HCT116 (cell line): Measurements from ENCODE around the gene SLC22A4. TPM values are rescaled to one million over a fixed set of nuclear protein-coding genes. Genes with fewer than 3 reads are reported as not detected.

ENCODE experiments used
- ATAC-seq: fragments of 200-7000 bp; cut with Tn5 transposase; 2 replicates; pipeline ENCODE4 v1.9.1; 2020; ENCODE audit warnings: mild to moderate bottlenecking, moderate library complexity
- BruUV-seq: library from RNA; stranded (reverse); fragments of 400-500 nt; replicated peaks from 2 replicates; lab custom pipeline; 2021; lab: Mats Ljungman, UMichigan
- CTCF ChIA-PET: fragments of 300-600 bp; sonication (Branson Sonifier 250); formaldehyde crosslinking; loops from one replicate; lab custom pipeline; 2021; ENCODE audit warnings: antibody characterized with exemption; lab: Charles Lee
- POLR2A ChIA-PET: fragments of 300-600, 350-600 bp; sonication (Branson Sonifier 250); formaldehyde crosslinking; loops from one replicate; lab custom pipeline; 2021; ENCODE audit warnings: antibody characterized with exemption; lab: Charles Lee
- RAD21 ChIA-PET, 2 experiments: fragments of 300-600 bp; sonication (Branson Sonifier 250); formaldehyde crosslinking; loops; one replicate each; lab custom pipeline; 2023; ENCODE audit warnings: low total read pairs in 2 of 2; ENCODE audit not compliant: uncharacterized antibody in 2 of 2, unreplicated experiment in 2 of 2, low non-redundant PET in 1 of 2; lab: Charles Lee
- DNase-seq: peaks from one replicate; pipeline ENCODE4 v3.0.0-alpha.2; 2010; ENCODE audit warnings: low read depth, low spot score
- H2AFZ ChIP-seq: fragments of 200-600 bp; shearing (Covaris generic), sonication (generic); 2 replicates; pipeline ENCODE4 v1.6.1; 2017; ENCODE audit warnings: low read depth, mixed run types, mixed read lengths, antibody characterized with exemption, low read length; ENCODE audit not compliant: poor library complexity, severe bottlenecking
- H3K27ac ChIP-seq: 2 replicates; pipeline ENCODE4 v1.5.1; 2012; ENCODE audit warnings: low read depth, low read length
- H3K27me3 ChIP-seq: fragments of 200-600 bp; sonication (generic); 2 replicates; pipeline ENCODE4 v1.6.1; 2016; ENCODE audit warnings: mixed run types, low read length, mixed read lengths; ENCODE audit not compliant: insufficient read depth
- H3K36me3 ChIP-seq, 2 experiments: fragments of 200-500 bp in 1 of 2; fragments of 200-600 bp in 1 of 2; sonication (Bioruptor generic) in 1 of 2; sonication (generic) in 1 of 2; 2 replicates each; pipeline versions ENCODE4 v1.5.1 to v1.6.1; 2014 to 2016; ENCODE audit warnings: low read length in 2 of 2, inconsistent platforms in 1 of 2, mixed read lengths in 1 of 2, mixed run types in 1 of 2; ENCODE audit not compliant: insufficient read depth in 2 of 2, control insufficient read depth in 1 of 2
- H3K4me1 ChIP-seq, 2 experiments: fragments of 200-600 bp in 1 of 2; sonication (generic) in 1 of 2; 2 replicates each; pipeline versions ENCODE4 v1.5.1 to v1.6.1; 2012 to 2017; ENCODE audit warnings: low read length in 2 of 2, inconsistent platforms in 1 of 2, mild to moderate bottlenecking in 1 of 2, mixed read lengths in 1 of 2, mixed run types in 1 of 2, moderate library complexity in 1 of 2; ENCODE audit not compliant: insufficient read depth in 2 of 2, control insufficient read depth in 1 of 2
- H3K4me2 ChIP-seq: fragments of 200-600 bp; sonication (generic); 2 replicates; pipeline ENCODE4 v1.6.1; 2017; ENCODE audit warnings: mixed run types, low read length, mixed read lengths
- H3K4me3 ChIP-seq, 2 experiments: fragments of 200-600 bp in 1 of 2; sonication (generic) in 1 of 2; replicated peaks in 1 of 2; 2 replicates each; pipeline ENCODE4 v1.5.1; 2011 to 2016; ENCODE audit warnings: low read length in 2 of 2, control low read depth in 1 of 2, low read depth in 1 of 2, mild to moderate bottlenecking in 1 of 2, mixed read lengths in 1 of 2, mixed run types in 1 of 2
- H3K79me2 ChIP-seq: fragments of 200-600 bp; sonication (generic); 2 replicates; pipeline ENCODE4 v1.6.1; 2017; ENCODE audit warnings: mild to moderate bottlenecking, mixed run types, low read length, moderate library complexity, mixed read lengths; ENCODE audit not compliant: insufficient read depth
- H3K9ac ChIP-seq: fragments of 200-600 bp; sonication (generic); 2 replicates; pipeline ENCODE4 v1.6.1; 2016; ENCODE audit warnings: low read length, mixed read lengths
- H3K9me2 ChIP-seq: fragments of 200-600 bp; sonication (generic), shearing (Covaris generic); 2 replicates; pipeline ENCODE4 v1.6.1; 2017; ENCODE audit warnings: mixed run types, mild to moderate bottlenecking, moderate library complexity; ENCODE audit not compliant: insufficient read depth
- H3K9me3 ChIP-seq, 2 experiments: fragments of 200-500 bp in 1 of 2; fragments of 200-600 bp in 1 of 2; sonication (Bioruptor generic) in 1 of 2; sonication (generic) in 1 of 2; 2 replicates each; pipeline ENCODE4 v1.6.1; 2014 to 2017; ENCODE audit warnings: low read length in 2 of 2, mixed read lengths in 2 of 2, inconsistent platforms in 1 of 2, low read depth in 1 of 2, mild to moderate bottlenecking in 1 of 2, mixed run types in 1 of 2, moderate library complexity in 1 of 2; ENCODE audit not compliant: control insufficient read depth in 1 of 2, insufficient read depth in 1 of 2
- H4K20me1 ChIP-seq: fragments of 200-600 bp; sonication (generic), shearing (Covaris generic); 2 replicates; pipeline ENCODE4 v1.6.1; 2017; ENCODE audit warnings: mixed run types, mild to moderate bottlenecking, moderate library complexity; ENCODE audit not compliant: insufficient read depth
- CBX3 ChIP-seq: IDR thresholded peaks from 2 replicates; pipeline ENCODE4 v1.6.1; 2012; ENCODE audit warnings: low read depth
- CEBPB ChIP-seq: IDR thresholded peaks from 2 replicates; pipeline ENCODE4 v1.6.1; 2012; ENCODE audit warnings: low read depth
- EGR1 ChIP-seq: IDR thresholded peaks from 2 replicates; pipeline ENCODE4 v1.6.1; 2012; ENCODE audit warnings: low read depth
- ELF1 ChIP-seq: IDR thresholded peaks from 2 replicates; pipeline ENCODE4 v1.6.1; 2012; ENCODE audit warnings: low read depth, borderline replicate concordance
- EZH2 ChIP-seq: fragments of 200-600 bp; sonication (generic); IDR thresholded peaks from 2 replicates; pipeline ENCODE4 v1.6.1; 2017; ENCODE audit warnings: antibody characterized with exemption, mixed run types
- EZH2phosphoT487 ChIP-seq: fragments of 200-600 bp; IDR thresholded peaks from 2 replicates; pipeline ENCODE4 v1.6.1; 2018; ENCODE audit warnings: antibody characterized with exemption, borderline replicate concordance
- JUND ChIP-seq: IDR thresholded peaks from 2 replicates; pipeline ENCODE4 v1.6.1; 2012
- MAX ChIP-seq: IDR thresholded peaks from 2 replicates; pipeline ENCODE4 v1.6.1; 2012
- POLR2A ChIP-seq: IDR thresholded peaks from 2 replicates; pipeline ENCODE4 v1.7.0; 2011; ENCODE audit warnings: borderline replicate concordance; ENCODE audit not compliant: insufficient read depth, insufficient read length; ENCODE audit errors: extremely low read depth
- POLR2AphosphoS5 ChIP-seq: IDR thresholded peaks from 2 replicates; pipeline ENCODE4 v1.6.1; 2011; ENCODE audit warnings: mild to moderate bottlenecking, low read depth, low read length, moderate library complexity
- RAD21 ChIP-seq: IDR thresholded peaks from 2 replicates; pipeline ENCODE4 v1.6.1; 2012; ENCODE audit warnings: low read depth, mild to moderate bottlenecking
- REST ChIP-seq: IDR thresholded peaks from 2 replicates; pipeline ENCODE4 v1.6.1; 2012; ENCODE audit warnings: low read depth
- SIN3A ChIP-seq: IDR thresholded peaks from 2 replicates; pipeline ENCODE4 v1.6.1; 2012; ENCODE audit warnings: low read depth
- SP1 ChIP-seq: IDR thresholded peaks from 2 replicates; pipeline ENCODE4 v1.6.1; 2012; ENCODE audit warnings: low read depth
- SRF ChIP-seq: IDR thresholded peaks from 2 replicates; pipeline ENCODE4 v1.6.1; 2012; ENCODE audit warnings: low read depth
- TCF7L2 ChIP-seq: IDR thresholded peaks from 2 replicates; pipeline ENCODE4 v1.7.0; 2011; ENCODE audit warnings: borderline replicate concordance, inconsistent platforms; ENCODE audit not compliant: insufficient read depth, insufficient read length; ENCODE audit errors: extremely low read depth
- ZBTB33 ChIP-seq: IDR thresholded peaks from 2 replicates; pipeline ENCODE4 v1.6.1; 2011; ENCODE audit warnings: mild to moderate bottlenecking, low read length, moderate library complexity; ENCODE audit not compliant: insufficient replicate concordance; ENCODE audit errors: extremely low read depth
- ZFX ChIP-seq: fragments of 450-650 bp; IDR thresholded peaks from 2 replicates; pipeline ENCODE4 v1.6.1; 2017
- ZNF274 ChIP-seq: fragments of 200-500 bp; sonication (Bioruptor generic); IDR thresholded peaks from 2 replicates; pipeline ENCODE4 v1.6.1; 2014; ENCODE audit warnings: mild to moderate bottlenecking, low read depth, low read length, inconsistent platforms
- intact Hi-C: fragments of 100-400 bp; cut with micrococcal nuclease; formaldehyde crosslinking; loops from 2 replicates; pipeline ENCODE4 v1.10.0; 2022
- total RNA-seq: library from RNA; stranded (reverse); gene quantifications from one replicate; pipeline ENCODE4 v1.2.1, GENCODE V29; 2021; ENCODE audit not compliant: unreplicated experiment
- TF ChIP-seq, protein P1 (sequence below): IDR thresholded peaks from 2 replicates; pipeline ENCODE4 v1.6.1; 2012
- TF ChIP-seq, protein P2 (sequence below), 3 experiments: fragments of 200-600 bp in 1 of 3; sonication (generic) in 1 of 3; IDR thresholded peaks in 2 of 3; conservative IDR thresholded peaks in 1 of 3; 2 replicates each; pipeline ENCODE4 v1.5.1; 2012 to 2017; ENCODE audit warnings: low read depth in 2 of 3, low read length in 2 of 3, antibody characterized with exemption in 1 of 3, borderline replicate concordance in 1 of 3, control low read depth in 1 of 3, mild to moderate bottlenecking in 1 of 3, mixed read lengths in 1 of 3, mixed run types in 1 of 3, moderate library complexity in 1 of 3; ENCODE audit not compliant: insufficient read depth in 1 of 3

Gene SLC22A4
- total RNA-seq, 1 experiment from 2014 or later = 0.59 TPM

- Histone ChIP-seq H3K36me3 (no peaks in the 10 kb centered on the region), H4K20me1 (no peaks in the 10 kb centered on the region), H3K27me3 (no peaks in the 10 kb centered on the region), H2AFZ (no peak overlapping the region), H3K4me3 (peak overlapping the region; percentile 26 to 42), H3K27ac (peak overlapping the region; percentile 80), H3K4me2 (peak overlapping the region; percentile 73), H3K4me1 (peaks cover 44 to 61% of the 10 kb centered on the region in 2 experiments), H3K79me2 (no peaks in the 10 kb centered on the region), H3K9me3 (no peaks in the 10 kb centered on the region), H3K9ac (peak overlapping the region; percentile 61), H3K9me2 (no peaks in the 10 kb centered on the region)
- ChIA-PET POLR2A (interaction anchor here (1.3 to 2.2 kb wide), 5 partner anchors 27 to 113 kb away, joined by 3 to 9 read pairs (median 4); partner anchors contain the start of gene IRF1), RAD21 (interaction anchor here (0.7 to 3.0 kb wide), 9 partner anchors 27 to 117 kb away, joined by 3 to 13 read pairs (median 6); partner anchors contain the start of gene IRF1 (in 1 of the 2)), CTCF (interaction anchor here (0.6 to 3.9 kb wide), 12 partner anchors 12 to 1213 kb away, joined by 3 to 37 read pairs (median 5); no protein-coding TSS in a partner anchor)
- intact Hi-C loops = loop anchor here (1.0 to 10.0 kb wide), 5 partner anchors 23 to 857 kb away; no protein-coding TSS in a partner anchor
- ATAC-seq = peak; percentile 51
- DNase-seq = peak; percentile 81
- no TSS peak for BruUV-seq
- TF ChIP-seq CBX3 = no peak
- TF ChIP-seq EGR1 = no peak
- peak; percentile 71 for TF ChIP-seq POLR2AphosphoS5
- TF ChIP-seq SRF = no peak
- TF ChIP-seq, protein P1, sequence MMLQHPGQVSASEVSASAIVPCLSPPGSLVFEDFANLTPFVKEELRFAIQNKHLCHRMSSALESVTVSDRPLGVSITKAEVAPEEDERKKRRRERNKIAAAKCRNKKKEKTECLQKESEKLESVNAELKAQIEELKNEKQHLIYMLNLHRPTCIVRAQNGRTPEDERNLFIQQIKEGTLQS = no peak
- TF ChIP-seq, protein P2, sequence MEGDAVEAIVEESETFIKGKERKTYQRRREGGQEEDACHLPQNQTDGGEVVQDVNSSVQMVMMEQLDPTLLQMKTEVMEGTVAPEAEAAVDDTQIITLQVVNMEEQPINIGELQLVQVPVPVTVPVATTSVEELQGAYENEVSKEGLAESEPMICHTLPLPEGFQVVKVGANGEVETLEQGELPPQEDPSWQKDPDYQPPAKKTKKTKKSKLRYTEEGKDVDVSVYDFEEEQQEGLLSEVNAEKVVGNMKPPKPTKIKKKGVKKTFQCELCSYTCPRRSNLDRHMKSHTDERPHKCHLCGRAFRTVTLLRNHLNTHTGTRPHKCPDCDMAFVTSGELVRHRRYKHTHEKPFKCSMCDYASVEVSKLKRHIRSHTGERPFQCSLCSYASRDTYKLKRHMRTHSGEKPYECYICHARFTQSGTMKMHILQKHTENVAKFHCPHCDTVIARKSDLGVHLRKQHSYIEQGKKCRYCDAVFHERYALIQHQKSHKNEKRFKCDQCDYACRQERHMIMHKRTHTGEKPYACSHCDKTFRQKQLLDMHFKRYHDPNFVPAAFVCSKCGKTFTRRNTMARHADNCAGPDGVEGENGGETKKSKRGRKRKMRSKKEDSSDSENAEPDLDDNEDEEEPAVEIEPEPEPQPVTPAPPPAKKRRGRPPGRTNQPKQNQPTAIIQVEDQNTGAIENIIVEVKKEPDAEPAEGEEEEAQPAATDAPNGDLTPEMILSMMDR (IDR thresholded peaks at IDR 0.05 in 2 of 3, conservative IDR thresholded peaks at IDR 0.05 in 1 of 3; ENCODE audit: borderline replicate concordance in 1 of 3, insufficient read depth in 1 of 3, low read depth in 2 of 3, low read length in 2 of 3) = no peak
- TF ChIP-seq POLR2A = no peak
- no peak for TF ChIP-seq EZH2
- TF ChIP-seq CEBPB = no peak
- no peak for TF ChIP-seq ZFX
- TF ChIP-seq RAD21 = no peak
- TF ChIP-seq REST = no peak
- peak; percentile 91 for TF ChIP-seq TCF7L2
- no peak for TF ChIP-seq SIN3A
- no peak for TF ChIP-seq ZBTB33
- no peak for TF ChIP-seq ELF1
- no peak for TF ChIP-seq JUND
- no peak for TF ChIP-seq MAX
- TF ChIP-seq SP1 = no peak
- no peak for TF ChIP-seq ZNF274
- no peak for TF ChIP-seq EZH2phosphoT487
Measured at GRCh38 chr5:132387640-132388117, 93.5 kb downstream of the SLC22A4 start.
